Measurements from ENCODE around the gene COX18.

Gene COX18, protein sequence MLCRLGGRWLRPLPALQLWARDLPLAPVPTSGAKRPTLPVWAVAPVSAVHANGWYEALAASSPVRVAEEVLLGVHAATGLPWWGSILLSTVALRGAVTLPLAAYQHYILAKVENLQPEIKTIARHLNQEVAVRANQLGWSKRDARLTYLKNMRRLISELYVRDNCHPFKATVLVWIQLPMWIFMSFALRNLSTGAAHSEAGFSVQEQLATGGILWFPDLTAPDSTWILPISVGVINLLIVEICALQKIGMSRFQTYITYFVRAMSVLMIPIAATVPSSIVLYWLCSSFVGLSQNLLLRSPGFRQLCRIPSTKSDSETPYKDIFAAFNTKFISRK

DNA sequence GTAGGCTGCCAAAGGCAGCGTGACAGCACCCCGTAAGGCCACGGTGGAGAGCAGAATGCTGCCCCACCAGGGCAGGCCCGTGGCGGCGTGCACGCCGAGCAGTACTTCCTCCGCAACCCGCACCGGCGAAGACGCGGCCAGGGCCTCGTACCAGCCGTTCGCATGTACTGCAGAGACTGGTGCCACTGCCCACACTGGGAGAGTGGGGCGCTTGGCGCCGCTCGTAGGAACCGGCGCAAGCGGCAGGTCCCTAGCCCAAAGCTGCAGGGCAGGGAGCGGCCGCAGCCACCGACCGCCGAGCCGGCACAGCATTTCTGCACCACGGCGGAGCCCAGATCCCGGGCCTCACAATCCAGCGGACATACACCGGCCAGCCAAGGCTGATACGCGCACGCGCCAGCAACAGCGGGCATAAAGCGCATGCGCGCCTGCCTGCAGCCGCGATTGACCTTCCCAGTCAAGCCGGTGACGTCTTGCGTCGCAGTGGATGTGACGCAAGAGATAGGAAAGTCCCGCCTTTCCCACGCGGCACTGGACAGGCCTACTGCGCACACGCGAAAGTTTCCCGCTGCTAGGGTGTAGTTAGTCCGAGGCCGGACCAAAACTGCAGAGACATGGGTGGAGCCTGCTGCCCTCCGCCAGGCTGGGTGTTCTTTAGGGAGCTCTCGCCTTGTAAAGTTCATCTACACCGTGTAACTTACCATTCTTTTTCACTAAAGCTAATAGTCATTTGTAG is at the start of gene COX18:
Gene COX18, minus strand, starts transcription at position 379 of the 736 bp plus-strand sequence. Its CDS starts 67 bp downstream, at position 312.
- peak; percentile 82 to 89 (median 86) for DNase-seq

DNA sequence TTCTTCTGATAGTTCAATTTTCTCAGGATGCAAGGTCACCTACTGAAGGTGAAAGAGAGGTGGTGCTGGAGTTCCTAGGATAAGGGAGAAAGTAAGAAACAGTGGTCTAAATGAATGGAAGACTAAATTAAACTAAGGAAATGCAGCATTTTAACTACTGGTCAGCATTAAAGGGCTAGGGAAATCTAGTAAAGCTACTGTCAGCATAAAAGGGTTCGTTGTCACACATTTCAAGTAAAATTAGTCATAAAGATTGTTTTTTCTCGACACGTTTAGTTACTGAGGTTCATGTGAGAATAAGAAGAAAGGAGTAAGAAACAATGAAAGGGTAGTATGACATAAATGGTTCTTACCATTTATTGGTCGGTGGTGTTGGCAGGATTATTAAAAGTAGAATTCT is 40.0 kb upstream of the COX18 start:
- no peak for DNase-seq

DNA sequence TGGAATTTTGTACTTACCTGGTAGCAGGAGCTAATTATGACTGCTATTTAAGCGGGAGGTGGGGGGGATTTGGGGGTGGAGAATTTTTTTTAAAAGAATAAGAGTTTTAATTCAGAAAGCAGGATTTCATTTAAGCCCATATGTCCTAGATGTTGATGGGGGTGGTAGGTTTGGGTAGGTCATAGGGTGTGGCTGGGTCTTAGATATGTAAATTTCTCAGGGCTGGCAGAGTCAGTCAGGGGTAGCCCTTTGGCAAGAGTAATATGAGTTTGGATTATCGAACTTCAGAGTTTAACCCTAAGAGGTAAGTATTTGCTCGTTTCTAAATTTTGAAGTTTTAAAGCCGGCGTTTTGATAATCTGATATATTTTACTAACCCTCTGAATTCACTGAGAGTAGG is 35.2 kb upstream of the COX18 start:
- DNase-seq, result no peak

DNA sequence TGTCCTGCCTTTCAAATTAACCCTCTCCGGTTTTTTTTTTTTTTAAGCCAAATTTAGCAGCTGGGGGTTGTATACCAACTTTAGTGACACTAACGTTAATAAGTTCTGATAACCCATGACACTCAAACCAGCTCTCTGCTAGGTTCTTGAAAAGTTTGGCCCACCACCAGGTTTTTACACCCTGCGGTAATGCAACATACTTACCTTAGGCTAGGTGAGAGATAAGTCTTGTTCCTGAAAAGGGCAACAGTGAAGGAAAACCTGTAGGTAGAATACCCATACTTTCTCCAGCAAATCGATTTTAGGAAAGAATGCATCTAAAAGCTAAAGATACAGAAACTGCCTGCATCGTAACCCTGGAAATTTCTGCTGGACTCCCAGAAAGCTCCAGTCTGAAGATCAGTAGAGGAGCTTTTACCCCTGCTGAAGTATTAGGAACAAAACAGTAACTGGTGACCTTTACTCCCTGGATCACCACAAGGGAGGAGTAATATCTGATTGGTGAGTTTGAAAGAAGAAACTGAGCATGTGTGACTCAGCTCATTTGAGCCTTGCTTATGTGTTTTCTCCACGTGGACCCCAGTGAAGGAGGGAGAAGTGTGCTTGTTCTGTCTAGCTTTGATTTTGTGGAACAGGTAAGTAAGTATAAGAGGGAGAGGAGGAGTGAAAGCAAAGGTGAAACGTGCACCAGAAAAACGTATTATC is 34.4 kb upstream of the COX18 start:
- DNase-seq, result no peak

DNA sequence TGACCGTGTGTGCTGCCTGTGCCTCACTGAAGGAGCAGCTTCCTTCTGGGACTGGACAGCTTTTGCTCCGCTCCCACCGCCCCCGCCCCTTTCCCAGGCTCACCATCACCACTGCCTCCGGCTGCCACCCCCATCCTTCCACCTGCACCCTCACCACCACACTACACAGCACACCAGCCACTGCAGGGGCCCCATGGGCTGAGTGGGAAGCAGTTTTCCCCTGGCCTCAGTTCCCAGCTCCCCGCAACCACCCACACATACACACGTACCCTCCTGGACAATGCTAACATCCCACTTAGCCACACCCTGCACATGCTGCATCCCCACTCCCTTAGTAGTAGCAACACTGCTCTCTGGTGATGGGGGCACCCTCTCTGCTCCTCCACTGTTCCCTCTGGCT is 29.6 kb upstream of the COX18 start:
- DNase-seq, result no peak

DNA sequence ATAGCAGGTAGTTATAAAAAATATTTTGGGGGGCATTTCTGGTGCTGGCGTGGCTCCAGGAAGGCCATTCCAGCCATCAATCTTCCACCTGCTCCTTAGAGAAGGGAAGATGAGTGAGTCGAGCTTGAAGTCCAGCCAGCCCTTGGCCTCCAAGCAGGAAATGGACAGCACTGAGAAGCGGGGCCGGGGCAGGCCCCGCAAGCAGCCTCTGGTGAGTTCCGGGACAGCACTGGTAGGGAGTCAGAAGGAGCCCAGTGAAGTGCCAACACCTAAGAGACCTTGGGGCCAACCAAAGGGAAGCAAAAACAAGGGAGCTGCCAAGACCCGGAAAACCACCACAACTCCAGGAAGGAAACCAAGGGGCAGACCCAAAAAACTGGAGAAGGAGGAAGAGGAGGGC is 29.2 kb upstream of the COX18 start:
- DNase-seq, result no peak

DNA sequence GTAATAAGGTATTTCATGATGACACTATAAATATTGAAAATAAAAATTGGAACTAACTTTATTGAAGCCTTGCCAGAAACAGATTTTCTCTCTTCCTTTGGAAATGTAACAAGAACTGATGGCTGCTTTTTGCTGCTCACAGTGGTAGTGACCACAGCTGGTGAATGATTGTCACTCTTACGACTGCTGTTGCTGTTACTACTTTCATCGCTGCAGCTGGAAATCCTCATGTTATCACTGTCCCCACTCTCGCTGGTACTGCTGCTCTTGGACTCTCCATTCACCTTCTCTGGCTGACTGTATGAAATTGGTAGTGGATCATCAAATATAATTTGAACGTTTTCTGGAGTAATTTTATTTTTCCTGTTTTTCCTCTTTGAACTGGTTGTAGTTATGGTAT is 28.5 kb upstream of the COX18 start:
- no peak for DNase-seq

DNA sequence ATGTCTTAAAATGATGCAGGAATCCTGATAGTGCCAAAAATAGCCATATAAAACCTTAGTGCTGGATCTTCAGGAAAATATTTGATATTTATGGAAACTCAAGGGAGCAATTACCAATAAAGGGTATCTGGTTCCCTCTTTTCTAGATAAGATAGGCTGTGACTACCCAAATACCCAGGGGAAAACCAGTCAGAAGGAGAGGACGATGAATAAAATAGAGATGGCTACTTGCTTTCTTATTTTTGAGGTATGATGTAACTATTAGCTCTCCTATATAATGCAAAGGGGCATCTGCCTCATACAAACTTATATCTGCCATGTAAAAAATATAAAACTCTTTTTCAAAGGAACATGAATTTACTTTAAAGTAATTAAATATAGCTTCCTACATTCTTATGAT is 23.4 kb upstream of the COX18 start:
- no peak for DNase-seq

DNA sequence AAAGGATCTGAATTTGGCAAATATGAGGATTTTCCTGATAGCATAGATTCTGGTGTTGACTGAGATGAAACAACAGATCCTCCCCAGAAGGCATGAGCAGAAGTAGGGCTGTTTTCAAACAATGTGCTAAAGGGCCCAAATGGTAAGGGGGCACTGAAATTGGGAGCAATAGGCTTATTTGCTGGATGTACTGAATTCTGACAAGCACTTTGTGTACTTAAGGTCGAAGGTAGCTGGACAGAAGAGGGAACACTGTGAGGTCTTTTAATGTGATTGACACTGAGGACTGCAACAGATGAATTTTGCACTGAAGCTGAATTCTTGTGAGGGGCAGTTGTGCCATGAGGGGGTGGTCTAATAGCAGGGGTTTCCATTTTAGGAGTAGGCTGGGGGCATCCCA is 21.2 kb upstream of the COX18 start:
- DNase-seq, result no peak

DNA sequence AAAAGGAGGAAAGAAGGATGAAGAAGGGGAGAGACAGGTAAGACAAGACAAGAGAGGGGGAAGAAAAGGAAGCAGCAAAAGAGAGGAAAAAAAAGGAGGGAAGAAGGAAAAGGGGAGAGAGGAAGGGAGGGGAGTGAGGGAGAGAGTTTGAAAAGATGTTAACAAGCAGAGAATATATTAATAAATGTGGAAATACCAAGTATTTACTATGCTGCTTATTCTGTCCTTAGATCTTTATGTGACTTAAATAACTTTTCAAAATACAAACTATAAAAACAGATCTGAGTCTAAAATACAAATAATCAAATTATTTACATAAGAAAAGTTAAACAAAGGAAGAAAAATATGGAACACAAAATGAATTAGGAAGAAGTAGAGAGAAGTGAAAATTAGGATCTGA is 18.4 kb upstream of the COX18 start:
- DNase-seq, result no peak

DNA sequence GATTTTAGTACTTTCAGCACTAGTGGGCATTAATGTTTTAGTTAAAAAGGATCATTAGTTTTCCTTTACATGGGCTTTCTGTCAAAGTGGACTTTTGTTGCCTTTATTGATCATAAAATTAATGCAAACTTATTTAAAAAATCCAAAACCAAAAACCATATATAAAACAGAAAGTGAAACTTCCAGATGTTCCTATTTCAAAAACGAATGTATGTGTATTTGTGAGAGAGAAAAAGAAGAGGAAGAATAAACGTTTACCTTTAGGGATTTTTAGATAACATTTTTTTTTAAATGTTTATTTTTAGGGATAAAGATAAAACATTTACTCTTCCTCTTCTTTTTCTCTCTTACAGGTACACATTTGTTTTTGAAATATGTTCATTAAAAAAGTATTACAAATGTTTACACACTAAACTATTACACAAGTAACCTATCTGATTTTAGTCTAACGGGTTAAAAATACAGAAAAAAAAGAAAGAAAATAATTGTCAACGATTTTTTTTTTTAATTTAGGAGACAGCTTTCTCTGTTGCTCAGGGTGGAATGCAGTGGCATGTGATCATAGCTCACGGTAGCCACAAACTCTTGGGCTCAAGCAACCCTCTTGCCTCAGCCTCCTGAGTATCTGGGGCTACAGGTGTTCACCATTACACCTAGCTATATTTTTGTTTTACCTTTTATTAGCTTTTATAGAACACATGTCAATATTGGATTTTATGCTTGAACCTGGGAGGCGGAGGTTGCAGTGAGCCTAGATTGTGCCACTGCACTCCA is 16.8 kb upstream of the COX18 start:
- DNase-seq, result no peak

DNA sequence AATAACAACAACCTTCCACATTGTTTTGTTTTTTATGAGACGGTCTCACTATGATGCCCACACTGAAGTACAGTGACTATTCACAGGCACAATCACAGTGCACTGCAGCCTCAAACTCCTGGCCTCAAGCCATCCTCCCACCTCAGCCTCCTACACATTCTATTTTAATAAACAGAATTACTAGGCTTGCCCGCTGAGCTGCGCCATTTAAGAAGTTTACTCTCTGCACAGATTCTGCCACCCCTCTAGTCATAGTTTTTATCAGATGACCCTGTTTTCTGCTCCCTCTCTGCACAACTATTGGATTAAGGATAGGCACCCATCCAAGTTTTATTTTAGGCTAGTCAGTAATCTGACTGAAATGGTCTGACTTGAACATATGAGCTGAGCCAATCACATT is 11.3 kb upstream of the COX18 start:
- DNase-seq, result no peak

DNA sequence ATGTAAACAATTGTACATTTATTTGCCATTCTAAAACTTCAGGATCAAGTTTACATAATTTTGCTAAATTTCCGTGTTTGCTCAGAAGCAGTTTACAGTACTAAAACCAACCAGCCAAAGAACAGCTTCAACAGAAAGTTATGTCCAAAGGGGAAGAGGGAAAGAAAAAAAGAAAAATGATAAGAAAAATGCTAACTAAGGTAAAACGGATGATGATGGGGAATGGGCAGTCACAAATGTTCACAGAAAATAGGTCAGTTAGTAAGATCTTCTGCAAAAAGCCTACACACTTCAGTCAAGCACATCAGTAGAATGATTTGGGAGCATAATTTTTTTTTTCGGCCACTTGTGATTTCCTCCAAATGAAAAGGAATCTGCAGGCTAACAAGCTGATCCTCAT is 6.3 kb upstream of the COX18 start:
- DNase-seq, result no peak

DNA sequence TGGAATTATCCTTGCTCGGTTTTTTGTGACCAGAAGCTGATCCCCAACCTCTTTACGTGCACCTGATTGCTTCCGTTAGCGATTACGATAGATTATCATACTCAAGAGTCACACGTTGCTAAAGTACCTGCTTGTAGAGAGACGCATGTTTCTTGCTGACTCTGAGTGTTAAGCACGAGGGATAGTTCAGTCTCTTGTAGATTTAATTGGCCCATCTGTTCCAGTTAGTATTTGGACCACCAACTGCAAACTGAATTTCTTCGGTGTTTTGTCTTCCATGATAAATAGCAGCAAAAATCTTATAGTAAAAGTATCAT is 516 bp upstream of the COX18 start:
- DNase-seq, result no peak

DNA sequence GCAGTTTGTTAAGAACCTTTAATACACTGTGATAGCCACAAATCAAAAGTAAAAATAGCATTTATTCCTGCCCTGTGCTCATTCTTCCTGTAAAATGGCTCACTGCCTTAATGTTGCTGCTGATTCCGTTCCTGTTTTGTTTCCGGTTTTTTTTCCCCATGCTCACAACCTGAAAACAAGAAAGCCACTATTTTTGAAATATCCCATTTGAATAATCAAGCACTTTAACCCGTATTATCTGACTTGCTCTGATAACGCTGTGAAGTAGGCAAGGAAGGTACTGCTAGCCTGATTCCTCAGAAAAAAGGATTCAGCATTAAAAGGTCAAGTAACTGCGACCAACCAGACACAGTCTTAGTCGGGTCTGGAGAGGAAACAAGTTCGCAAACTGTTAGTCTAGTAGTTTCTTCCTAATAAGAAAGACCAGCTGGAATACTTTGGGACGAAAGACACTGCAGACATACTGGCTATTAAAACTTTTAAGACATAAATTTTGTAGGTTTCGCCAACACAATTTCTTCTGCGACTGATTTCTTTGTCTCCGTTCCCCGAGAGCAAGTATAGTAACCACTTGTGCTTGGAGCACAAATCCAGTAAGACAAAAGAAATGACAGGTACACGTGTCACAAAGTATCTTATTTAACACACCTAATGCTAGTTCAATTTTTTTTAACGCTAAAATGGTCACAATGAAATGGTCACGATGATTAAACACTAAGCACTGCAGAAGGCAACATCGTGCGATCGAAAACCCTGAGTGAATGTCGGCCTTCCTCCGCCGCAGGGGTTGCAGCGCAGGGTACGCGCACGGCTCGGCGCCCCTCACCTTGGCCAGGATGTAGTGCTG is 802 bp downstream of the COX18 start:
- no peak for DNase-seq

DNA sequence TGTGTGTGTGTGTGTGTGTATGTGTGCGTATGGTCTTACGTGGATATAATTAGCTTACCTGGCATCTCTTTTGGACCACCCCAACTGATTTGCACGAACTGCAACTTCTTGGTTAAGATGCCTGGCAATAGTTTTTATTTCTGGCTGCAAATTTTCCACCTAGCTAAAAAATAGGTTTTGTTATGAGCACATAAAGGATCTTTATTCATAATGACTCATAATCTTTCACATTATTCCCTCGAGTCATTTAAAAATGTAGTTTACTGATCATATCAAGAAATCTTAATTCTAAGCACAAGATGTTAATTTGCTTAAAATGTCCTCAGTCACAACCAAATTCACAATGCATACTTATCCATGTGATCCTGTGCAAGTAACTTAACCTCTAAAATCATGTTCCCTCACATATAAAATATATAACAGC is 1.5 kb downstream of the COX18 start:
- DNase-seq, result no peak

DNA sequence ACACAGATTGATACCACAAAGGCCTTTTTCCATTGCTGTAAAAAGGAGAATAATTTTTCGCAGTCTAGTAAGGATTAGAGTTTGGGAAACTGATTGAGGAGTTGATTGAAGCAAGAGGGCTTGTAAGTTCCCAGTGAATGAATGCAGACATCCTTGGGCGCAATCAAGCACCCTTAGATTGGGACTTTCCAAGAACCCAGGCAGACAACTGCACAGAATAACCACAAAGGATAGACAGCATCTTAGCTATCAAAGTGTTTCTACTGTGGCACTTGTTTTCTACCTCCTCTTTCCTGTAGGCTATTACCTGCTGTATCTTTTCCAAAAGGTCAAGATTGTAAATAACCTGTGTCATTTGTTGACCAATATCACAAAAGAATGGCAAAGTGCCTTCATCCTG is 2.6 kb downstream of the COX18 start:
- no peak for DNase-seq

DNA sequence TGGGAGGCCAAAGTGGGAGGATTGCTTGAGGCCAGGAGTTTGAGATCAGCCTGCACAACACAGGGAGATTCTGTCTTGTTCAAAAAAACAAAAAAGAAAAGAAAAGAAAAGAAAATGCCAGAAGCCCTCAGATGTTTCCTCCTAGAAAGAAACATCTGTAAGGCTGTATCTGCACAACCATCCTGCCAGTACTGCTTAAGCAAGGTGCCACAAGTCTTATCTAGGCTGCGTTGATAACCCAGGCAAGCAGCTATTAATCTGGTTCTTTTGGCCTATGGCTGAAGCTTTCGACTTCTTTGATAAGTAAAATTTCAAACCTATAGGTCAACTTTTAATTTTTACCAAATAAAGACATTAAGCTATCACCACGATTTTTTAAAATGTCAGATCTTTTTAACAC is 3.1 kb downstream of the COX18 start:
- no peak for DNase-seq

DNA sequence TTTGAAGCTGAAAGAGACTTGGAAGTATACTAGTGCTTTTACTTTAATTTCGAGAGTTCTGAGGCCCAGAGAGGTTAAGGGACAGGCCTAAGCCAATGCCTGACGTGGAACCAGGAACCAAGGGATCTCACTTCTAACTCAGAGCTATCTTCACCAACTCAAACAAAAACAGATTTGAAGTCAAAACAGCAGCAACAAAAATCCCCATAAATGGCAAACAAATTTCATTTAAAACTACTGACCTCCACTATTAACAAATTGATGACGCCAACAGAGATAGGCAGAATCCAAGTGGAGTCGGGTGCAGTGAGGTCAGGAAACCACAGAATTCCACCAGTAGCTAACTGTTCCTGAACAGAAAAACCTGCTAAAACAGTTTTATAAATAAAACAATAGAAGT is 5.0 kb downstream of the COX18 start:
- no peak for DNase-seq

DNA sequence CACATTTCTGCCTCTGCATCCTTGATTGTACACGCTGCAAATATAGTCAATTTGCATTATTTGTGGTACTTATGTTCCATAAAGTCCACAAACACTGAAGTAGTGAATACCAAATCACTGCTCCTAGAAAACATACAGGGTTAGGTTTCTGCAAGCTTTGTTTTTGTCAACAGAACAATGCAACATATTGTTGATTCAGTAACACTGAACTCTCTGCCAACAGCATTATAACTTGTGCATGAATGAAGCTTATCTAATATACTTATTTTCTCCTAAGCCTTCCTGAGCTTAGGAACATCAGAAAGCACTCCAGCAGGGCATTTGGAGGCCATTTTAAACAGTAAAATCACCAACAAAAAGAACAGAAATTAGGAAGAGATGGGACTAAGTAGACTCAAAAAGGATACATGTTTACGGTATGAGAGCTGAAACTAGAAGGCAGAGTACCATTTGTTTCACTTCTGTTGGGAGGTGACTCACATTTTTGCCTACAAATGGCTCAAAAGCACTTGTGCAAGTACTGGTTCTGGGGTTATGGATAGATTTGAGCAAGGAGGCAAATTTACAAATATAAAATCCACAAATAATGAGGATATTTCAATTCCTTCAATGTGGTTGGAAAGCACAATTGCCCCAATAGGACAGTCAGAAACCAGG is 14.1 kb downstream of the COX18 start:
- no peak for DNase-seq

DNA sequence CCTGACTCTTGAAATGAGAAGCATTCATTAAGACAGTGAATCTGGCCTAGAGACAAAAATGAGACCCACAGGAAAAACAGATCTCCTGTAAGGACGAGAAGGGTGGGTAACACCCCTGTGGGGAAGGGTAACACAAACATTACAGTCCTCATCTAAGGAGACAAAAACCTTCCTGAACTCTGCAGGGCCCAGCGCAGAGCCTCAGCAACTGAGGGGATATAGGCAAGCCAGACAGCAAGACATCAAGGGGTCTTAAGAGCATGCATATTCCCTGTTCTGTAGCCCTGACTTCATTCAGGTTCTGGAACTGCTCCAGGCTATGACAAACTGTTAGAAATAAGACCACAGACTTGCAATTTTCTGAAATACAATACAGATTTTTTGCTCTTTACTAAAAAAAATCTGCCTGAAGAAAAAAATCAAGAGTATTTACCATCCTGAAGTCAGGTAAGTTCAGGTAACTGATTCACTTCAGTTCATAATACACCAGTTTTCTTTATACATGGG is 15.5 kb downstream of the COX18 start:
- no peak for DNase-seq

DNA sequence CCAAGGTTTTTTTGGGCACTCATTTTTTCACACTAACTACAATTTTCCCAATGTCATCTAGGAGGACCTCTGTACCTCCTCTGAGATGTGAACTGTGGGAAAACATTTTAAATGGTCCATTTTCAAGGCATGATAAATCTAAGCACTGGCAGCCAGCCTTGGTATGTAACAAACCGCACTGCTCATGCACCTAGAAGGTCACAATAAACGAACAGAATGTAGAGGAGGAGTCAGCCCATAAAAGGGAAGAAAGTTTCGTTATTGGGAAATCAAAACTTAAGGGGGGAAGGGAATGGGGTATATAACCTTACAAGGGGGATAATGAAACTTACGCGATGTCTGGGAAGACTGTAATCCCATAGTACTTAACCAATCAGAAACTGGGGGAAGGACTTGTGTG is 16.4 kb downstream of the COX18 start:
- DNase-seq, result no peak
